ENCODE data around the gene DVL1.

Gene DVL1

GRCh38 chr1:1295154-1295923 lies 53.9 kb downstream of the DVL1 start:
- DNase-seq = no peak

- DNase-seq = no peak
These were observed 54.8 kb downstream of the DVL1 start for GRCh38 chr1:1294250-1294890.

- no peak for DNase-seq
These were observed 55.7 kb downstream of the DVL1 start for GRCh38 chr1:1293263-1294249.

- DNase-seq = no peak
These were observed 56.4 kb downstream of the DVL1 start for GRCh38 chr1:1292851-1293250.

- no peak for DNase-seq
These were observed 56.8 kb downstream of the DVL1 start for GRCh38 chr1:1292442-1292779.

GRCh38 chr1:1291548-1292441 lies 57.4 kb downstream of the DVL1 start:
- DNase-seq = no peak

- no peak for DNase-seq
These were observed 58.1 kb downstream of the DVL1 start for GRCh38 chr1:1291023-1291528.

- DNase-seq = no peak
These were observed 58.9 kb downstream of the DVL1 start for GRCh38 chr1:1290238-1290731.

- no peak for DNase-seq
These were observed 61.7 kb downstream of the DVL1 start for GRCh38 chr1:1287288-1288110.

- no peak for DNase-seq
These were observed 62.6 kb downstream of the DVL1 start for GRCh38 chr1:1286313-1287261.

GRCh38 chr1:1285611-1286311 lies 63.5 kb downstream of the DVL1 start:
- DNase-seq = no peak
